HG03342 (cell line): ENCODE measurements around the gene STOM.

Source experiments
- ATAC-seq: cut with Tn5 transposase; IDR thresholded peaks from one replicate; pipeline ENCODE4 v1.9.1; 2021; ENCODE audit warnings: mild to moderate bottlenecking, moderate library complexity; ENCODE audit not compliant: unreplicated experiment

STOM gene

GRCh38 chr9:121349009-121349408 lies 21.0 kb downstream of the STOM start:
- no peak for ATAC-seq

- ATAC-seq, result no peak
Measured at GRCh38 chr9:121348221-121348620, 21.8 kb downstream of the STOM start.

- no peak for ATAC-seq
Measured at GRCh38 chr9:121345070-121345469, 25.0 kb downstream of the STOM start.

GRCh38 chr9:121344184-121344583 lies 25.9 kb downstream of the STOM start:
- no peak for ATAC-seq

- peak; percentile 87 for ATAC-seq
Measured at GRCh38 chr9:121340676-121341392, 29.2 kb downstream of the STOM start.

GRCh38 chr9:121339437-121339836 lies 30.6 kb downstream of the STOM start:
- no peak for ATAC-seq

- ATAC-seq, result no peak
Measured at GRCh38 chr9:121336665-121337064, 33.4 kb downstream of the STOM start.

- no peak for ATAC-seq
Measured at GRCh38 chr9:121333950-121334773, 35.9 kb downstream of the STOM start.

- ATAC-seq, result no peak
Measured at GRCh38 chr9:121331992-121332685, 37.9 kb downstream of the STOM start.

- ATAC-seq, result no peak
Measured at GRCh38 chr9:121331549-121331948, 38.5 kb downstream of the STOM start.

- ATAC-seq, result no peak
Measured at GRCh38 chr9:121328876-121329681, 41.0 kb downstream of the STOM start.

GRCh38 chr9:121328476-121328875 lies 41.6 kb downstream of the STOM start:
- ATAC-seq, result no peak

GRCh38 chr9:121326901-121327613 lies 43.0 kb downstream of the STOM start:
- no peak for ATAC-seq

GRCh38 chr9:121326130-121326838 lies 43.8 kb downstream of the STOM start:
- ATAC-seq, result no peak

GRCh38 chr9:121325387-121325786 lies 44.7 kb downstream of the STOM start:
- no peak for ATAC-seq

GRCh38 chr9:121324755-121325154 lies 45.3 kb downstream of the STOM start:
- no peak for ATAC-seq

GRCh38 chr9:121324316-121324715 lies 45.7 kb downstream of the STOM start:
- ATAC-seq, result no peak

GRCh38 chr9:121323449-121324151 lies 46.5 kb downstream of the STOM start:
- no peak for ATAC-seq
